ENCODE measurements around the gene RALGPS1. TPM values are rescaled to one million over a fixed set of nuclear protein-coding genes. Genes with fewer than 3 reads are reported as not detected.

The RALGPS1 gene
- total and polyA plus RNA-seq, 2 donors (not counting 1 experiment from before 2014, with no cell fraction given): 19.7 to 39.9 TPM

DNA sequence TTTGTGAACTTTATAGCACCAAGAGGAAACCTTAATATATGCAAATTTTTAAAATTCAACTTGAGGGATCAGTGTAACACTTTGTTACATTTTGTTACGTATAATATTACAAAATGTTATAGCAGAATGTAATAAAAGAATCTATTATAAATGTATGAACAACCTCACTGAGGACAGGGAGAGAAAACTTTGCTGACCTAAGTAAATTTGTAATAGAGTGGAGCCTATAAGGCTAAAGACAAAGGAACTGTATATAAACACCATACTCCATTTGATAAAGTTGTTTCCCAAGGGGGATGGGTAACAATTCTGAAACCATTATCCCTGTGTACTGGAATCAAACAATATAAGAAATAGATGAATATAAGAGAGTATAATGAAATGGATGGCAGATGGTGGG is 130.6 kb downstream of the RALGPS1 start:
- Histone ChIP-seq H3K4me3 (ENCODE audit: control extremely low read depth in 1 of 5, extremely low read depth in 1 of 5, insufficient read depth in 1 of 5, low read depth in 2 of 5, low read length in 4 of 5) (no peak overlapping the region), H3K9me3 (ENCODE audit: control extremely low read depth in 1 of 3, control insufficient read depth in 2 of 3, insufficient read depth in 1 of 3, low read length in 2 of 3) (no peaks in the 10 kb centered on the region), H2AFZ (ENCODE audit: insufficient read depth, low read depth, low read length, poor library complexity, severe bottlenecking) (no peak overlapping the region), H3K4me2 (replicated peaks; ENCODE audit: low read depth, low read length, poor library complexity, severe bottlenecking) (no peak overlapping the region), H3K4me1 (ENCODE audit: control insufficient read depth in 2 of 2, insufficient read depth in 2 of 2, low read length in 2 of 2) (peaks cover 5 to 12% of the 10 kb centered on the region in 2 donors), H3K27me3 (replicated peaks in 1 of 4; ENCODE audit: control extremely low read depth in 1 of 4, control insufficient read depth in 3 of 4, insufficient read depth in 4 of 4, low read length in 3 of 4) (no peaks in the 10 kb centered on the region), H3K79me2 (ENCODE audit: control insufficient read depth, insufficient read depth, low read length) (no peaks in the 10 kb centered on the region), H3K36me3 (replicated peaks in 1 of 2; ENCODE audit: control extremely low read depth in 1 of 2, control insufficient read depth in 1 of 2, extremely low read depth in 1 of 2, insufficient read depth in 2 of 2, low read length in 1 of 2) (peaks cover 0 to 2% of the 10 kb centered on the region in 2 experiments), H3K27ac (ENCODE audit: low read length in 2 of 2) (no peak overlapping the region), H4K20me1 (ENCODE audit: control insufficient read depth, insufficient read depth, low read length, poor library complexity, severe bottlenecking) (no peaks in the 10 kb centered on the region), H3K9ac (ENCODE audit: low read length) (no peak overlapping the region)
- H3K9me3 Mint-ChIP-seq (ENCODE audit: insufficient read depth): no peaks in the 10 kb centered on the region
- no peak overlapping the region for H3K4me3 Mint-ChIP-seq
- ChIA-PET CTCF (no interaction called here), POLR2A (no interaction called here)
- peaks cover 17% of the 10 kb centered on the region for H3K4me1 Mint-ChIP-seq
- ATAC-seq (ENCODE audit: low read depth): no peak
- TF ChIP-seq EZH2 (IDR thresholded peaks at IDR 0.05; ENCODE audit: borderline replicate concordance, insufficient read depth, low read depth, low read length, poor library complexity, severe bottlenecking): no peak
- TF ChIP-seq, protein P1, sequence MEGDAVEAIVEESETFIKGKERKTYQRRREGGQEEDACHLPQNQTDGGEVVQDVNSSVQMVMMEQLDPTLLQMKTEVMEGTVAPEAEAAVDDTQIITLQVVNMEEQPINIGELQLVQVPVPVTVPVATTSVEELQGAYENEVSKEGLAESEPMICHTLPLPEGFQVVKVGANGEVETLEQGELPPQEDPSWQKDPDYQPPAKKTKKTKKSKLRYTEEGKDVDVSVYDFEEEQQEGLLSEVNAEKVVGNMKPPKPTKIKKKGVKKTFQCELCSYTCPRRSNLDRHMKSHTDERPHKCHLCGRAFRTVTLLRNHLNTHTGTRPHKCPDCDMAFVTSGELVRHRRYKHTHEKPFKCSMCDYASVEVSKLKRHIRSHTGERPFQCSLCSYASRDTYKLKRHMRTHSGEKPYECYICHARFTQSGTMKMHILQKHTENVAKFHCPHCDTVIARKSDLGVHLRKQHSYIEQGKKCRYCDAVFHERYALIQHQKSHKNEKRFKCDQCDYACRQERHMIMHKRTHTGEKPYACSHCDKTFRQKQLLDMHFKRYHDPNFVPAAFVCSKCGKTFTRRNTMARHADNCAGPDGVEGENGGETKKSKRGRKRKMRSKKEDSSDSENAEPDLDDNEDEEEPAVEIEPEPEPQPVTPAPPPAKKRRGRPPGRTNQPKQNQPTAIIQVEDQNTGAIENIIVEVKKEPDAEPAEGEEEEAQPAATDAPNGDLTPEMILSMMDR (IDR thresholded peaks at IDR 0.05): no peak
- H3K27me3 Mint-ChIP-seq: no peaks in the 10 kb centered on the region
- no peak for DNase-seq
- H3K27ac Mint-ChIP-seq: no peak overlapping the region
- intact Hi-C loops (cut with micrococcal nuclease): no loop called here
- no CpG with 5 or more reads among the region's 1 CpG for WGBS (ENCODE audit: insufficient coverage)

DNA sequence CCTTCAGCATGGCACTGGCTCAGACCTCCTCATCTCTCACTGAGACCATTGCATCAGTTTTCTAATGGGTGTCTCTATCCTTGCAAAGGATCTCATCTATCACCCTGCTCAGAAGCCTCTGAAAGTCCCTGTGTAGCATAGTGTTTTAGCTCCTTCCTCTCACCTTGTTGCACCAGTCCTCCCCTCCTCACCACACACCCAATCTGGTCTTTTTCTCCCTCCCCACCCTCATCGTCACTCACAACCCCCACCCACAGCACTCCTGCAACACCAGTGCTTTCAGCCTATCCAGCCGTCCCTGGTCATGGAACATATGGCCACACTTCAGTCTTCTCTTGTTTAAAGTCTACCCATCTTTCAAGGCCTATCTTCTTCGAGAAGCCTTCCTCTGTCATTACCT is 133.4 kb downstream of the RALGPS1 start:
- ATAC-seq (ENCODE audit: low read depth) (no peak), DNase-seq (no peak)
- Histone ChIP-seq H3K4me2 (replicated peaks; ENCODE audit: low read depth, low read length, poor library complexity, severe bottlenecking) (no peak overlapping the region), H3K4me3 (ENCODE audit: control extremely low read depth in 1 of 5, extremely low read depth in 1 of 5, insufficient read depth in 1 of 5, low read depth in 2 of 5, low read length in 4 of 5) (no peak overlapping the region), H4K20me1 (ENCODE audit: control insufficient read depth, insufficient read depth, low read length, poor library complexity, severe bottlenecking) (no peaks in the 10 kb centered on the region), H3K27ac (ENCODE audit: low read length in 2 of 2) (no peak overlapping the region), H3K36me3 (replicated peaks in 1 of 2; ENCODE audit: control extremely low read depth in 1 of 2, control insufficient read depth in 1 of 2, extremely low read depth in 1 of 2, insufficient read depth in 2 of 2, low read length in 1 of 2) (peaks cover 0 to 6% of the 10 kb centered on the region in 2 experiments), H3K27me3 (replicated peaks in 1 of 4; ENCODE audit: control extremely low read depth in 1 of 4, control insufficient read depth in 3 of 4, insufficient read depth in 4 of 4, low read length in 3 of 4) (no peaks in the 10 kb centered on the region), H3K9ac (ENCODE audit: low read length) (no peak overlapping the region), H3K9me3 (ENCODE audit: control extremely low read depth in 1 of 3, control insufficient read depth in 2 of 3, insufficient read depth in 1 of 3, low read length in 2 of 3) (no peaks in the 10 kb centered on the region), H2AFZ (ENCODE audit: insufficient read depth, low read depth, low read length, poor library complexity, severe bottlenecking) (no peak overlapping the region), H3K4me1 (ENCODE audit: control insufficient read depth in 2 of 2, insufficient read depth in 2 of 2, low read length in 2 of 2) (peaks cover 5 to 12% of the 10 kb centered on the region in 2 donors), H3K79me2 (ENCODE audit: control insufficient read depth, insufficient read depth, low read length) (no peaks in the 10 kb centered on the region)
- no peak for TF ChIP-seq EZH2 (IDR thresholded peaks at IDR 0.05; ENCODE audit: borderline replicate concordance, insufficient read depth, low read depth, low read length, poor library complexity, severe bottlenecking)
- TF ChIP-seq, protein P1 (IDR thresholded peaks at IDR 0.05): no peak
- H3K4me1 Mint-ChIP-seq: peaks cover 17% of the 10 kb centered on the region
- 90% methylated on average over 3 of the region's 3 CpGs for WGBS (ENCODE audit: insufficient coverage)
- H3K27me3 Mint-ChIP-seq: no peaks in the 10 kb centered on the region
- H3K27ac Mint-ChIP-seq: no peak overlapping the region
- ChIA-PET POLR2A (no interaction called here), CTCF (no interaction called here)
- intact Hi-C loops (cut with micrococcal nuclease): no loop called here
- H3K9me3 Mint-ChIP-seq (ENCODE audit: insufficient read depth): no peaks in the 10 kb centered on the region
- H3K4me3 Mint-ChIP-seq: no peak overlapping the region

All from B cell (primary cell).